Stimulated activated CD4-positive, alpha-beta T cell treated with anti-CD3 and anti-CD28 coated beads, Interleukin-15, amount 100 ng/mL, for 1 hour (primary cell): ENCODE data around the gene HPCA.

Source experiments
- DNase-seq, 2 donors: peaks; one replicate each; pipeline ENCODE4 v3.0.0-alpha.2; 2020; ENCODE audit warnings: low read depth in 1 of 2, low spot score in 1 of 2

HPCA gene

GRCh38 chr1:32870615-32871363 is 15.5 kb upstream of the HPCA start, which contains the start of gene FNDC5:
FNDC5 (minus strand) TSS chr1:32870912.
- DNase-seq, result no peak

GRCh38 chr1:32871364-32872191 is 14.7 kb upstream of the HPCA start:
- no peak for DNase-seq

GRCh38 chr1:32872192-32872460 is 14.2 kb upstream of the HPCA start:
- DNase-seq, result no peak

- DNase-seq, result no peak
Measured at GRCh38 chr1:32873484-32873883, 12.8 kb upstream of the HPCA start.

GRCh38 chr1:32874860-32875752 is 11.2 kb upstream of the HPCA start:
- no peak for DNase-seq

- no peak for DNase-seq
Measured at GRCh38 chr1:32876341-32877210, 9.7 kb upstream of the HPCA start.

GRCh38 chr1:32877211-32878110 is 8.8 kb upstream of the HPCA start:
- DNase-seq, result no peak

- DNase-seq, result no peak
Measured at GRCh38 chr1:32878183-32878582, 8.1 kb upstream of the HPCA start.

GRCh38 chr1:32878637-32879041 is 7.7 kb upstream of the HPCA start:
- no peak for DNase-seq

- DNase-seq, result no peak
Measured at GRCh38 chr1:32881291-32881690, 5.0 kb upstream of the HPCA start.

GRCh38 chr1:32881871-32882850 is 4.1 kb upstream of the HPCA start:
- DNase-seq, result no peak

GRCh38 chr1:32883338-32884031 is 2.8 kb upstream of the HPCA start:
- DNase-seq, result no peak

GRCh38 chr1:32884032-32884372 is 2.3 kb upstream of the HPCA start:
- no peak for DNase-seq

- no peak for DNase-seq
Measured at GRCh38 chr1:32884726-32885125, 1.6 kb upstream of the HPCA start.

- no peak for DNase-seq
Measured at GRCh38 chr1:32885676-32886003, 651 bp upstream of the HPCA start.

GRCh38 chr1:32886828-32887414 is 630 bp downstream of the HPCA start:
- DNase-seq, result no peak

- DNase-seq, result no peak
Measured at GRCh38 chr1:32887623-32888022, 1.3 kb downstream of the HPCA start.

- DNase-seq, result no peak
Measured at GRCh38 chr1:32888134-32888533, 1.8 kb downstream of the HPCA start.
